Spleen (tissue), 7 donors: ENCODE results near the gene SUSD3.

Experiments
- CTCF ChIP-seq, 11 experiments: fragments of 200-600 bp in 7 of 11; fragments of 450-650 bp in 4 of 11; sonication (generic) in 4 of 11; IDR thresholded peaks in 8 of 11; conservative IDR thresholded peaks in 3 of 11; 1 replicate in 7 of 11; 2 replicates in 4 of 11; pipeline versions ENCODE4 v1.4.0 to v1.8.0; 2016 to 2021; ENCODE audit warnings: antibody characterized with exemption in 11 of 11, inconsistent platforms in 4 of 11, mild to moderate bottlenecking in 1 of 11
- POLR2A ChIP-seq, 3 donors: fragments of 450-650 bp; IDR thresholded peaks; one replicate each; pipeline ENCODE4 v1.5.1; 2017; ENCODE audit warnings: antibody characterized with exemption in 3 of 3, mild to moderate bottlenecking in 1 of 3
- POLR2AphosphoS5 ChIP-seq, 3 donors: sonication (generic); formaldehyde crosslinking; IDR thresholded peaks; one replicate each; pipeline ENCODE4 v1.5.1; 2017; ENCODE audit warnings: antibody characterized with exemption in 3 of 3
- donor health status: DM: no; HTN: no; CAD: no; lungs with moderate emphysema.
- donor health status: DM: no; HTN: no; CAD: no.
- donor health status: DM: no; HTN: no; CAD: no.

GRCh38 chr9:93059011-93059714, 662 bp downstream of the SUSD3 start:
- TF ChIP-seq CTCF (IDR thresholded peaks at IDR 0.05 in 8 of 11, conservative IDR thresholded peaks at IDR 0.05 in 3 of 11) (no peak), POLR2A (IDR thresholded peaks at IDR 0.05) (no peak), POLR2AphosphoS5 (IDR thresholded peaks at IDR 0.05) (peak; percentile 55 to 70 (median 67))
